RWPE1 (cell line): Measurements from ENCODE around the gene ITPRID2.

Experiments used
- CTCF ChIA-PET: fragments of 350-600 bp; sonication (Branson Sonifier 250); formaldehyde crosslinking; extraction: SDS; loops from one replicate; lab custom pipeline; 2021; lab: Yijun Ruan, JAX
- POLR2A ChIA-PET: fragments of 400-600 bp; formaldehyde crosslinking; extraction: SDS; loops from one replicate; lab custom pipeline; 2020; ENCODE audit warnings: antibody characterized with exemption; ENCODE audit not compliant: low non-redundant PET; lab: Yijun Ruan, JAX
- DNase-seq: peaks from one replicate; pipeline ENCODE4 v3.0.0; 2012; ENCODE audit warnings: low spot score
- H3K27ac ChIP-seq: fragments of 450-650 bp; 2 replicates; pipeline ENCODE4 v1.5.1; 2017
- CTCF ChIP-seq: fragments of 450-650 bp; conservative IDR thresholded peaks from 2 replicates; pipeline ENCODE4 v1.5.1; 2017; ENCODE audit warnings: low read depth, mild to moderate bottlenecking

Gene ITPRID2

GRCh38 chr2:181891258-181891965, at the start of gene ITPRID2:
ITPRID2 (plus strand) TSS chr2:181891730; CDS start chr2:181892067, 337 bp downstream.
- ChIA-PET CTCF (interaction anchor here (0.7 to 0.8 kb wide), 2 partner anchors 10 to 133 kb away, joined by 3 read pairs; no protein-coding TSS in a partner anchor), POLR2A (interaction anchor here (0.6 kb wide), 2 partner anchors 79 to 84 kb away, joined by 3 read pairs; no protein-coding TSS in a partner anchor)
- TF ChIP-seq CTCF: 0 out of 2 replicates have a peak, but pooled peaks have one; percentile 10
- peak within 1 kb of the TSS; percentile 96 for H3K27ac ChIP-seq
- DNase-seq: peak; percentile 95

- no peak for DNase-seq
- ChIA-PET CTCF (no interaction called here), POLR2A (no interaction called here)
- H3K27ac ChIP-seq: no peak overlapping the region
- TF ChIP-seq CTCF: no peak
Measured at GRCh38 chr2:181844551-181845290, 46.8 kb upstream of the ITPRID2 start.

GRCh38 chr2:181846399-181847197, 44.9 kb upstream of the ITPRID2 start:
- no peak overlapping the region for H3K27ac ChIP-seq
- CTCF ChIA-PET: no interaction called here
- POLR2A ChIA-PET: no interaction called here
- TF ChIP-seq CTCF: no peak
- no peak for DNase-seq

- no peak overlapping the region for H3K27ac ChIP-seq
- CTCF ChIA-PET: no interaction called here
- TF ChIP-seq CTCF: no peak
Measured at GRCh38 chr2:181847198-181847556, 44.4 kb upstream of the ITPRID2 start.

GRCh38 chr2:181847702-181848101, 43.8 kb upstream of the ITPRID2 start:
- DNase-seq: no peak
- POLR2A ChIA-PET: no interaction called here
- H3K27ac ChIP-seq: no peak overlapping the region
- CTCF ChIA-PET: no interaction called here
- TF ChIP-seq CTCF: no peak

More at GRCh38 chr2:181847198-181847556, 44.4 kb upstream of the ITPRID2 start:
- no peak for DNase-seq
- POLR2A ChIA-PET: no interaction called here
